ENCODE measurements around the gene LRFN5. TPM values are rescaled to one million over a fixed set of nuclear protein-coding genes. Genes with fewer than 3 reads are reported as not detected.
"Not testable (repeated sequence)": the region's sequence is repeated elsewhere in the genome, so short reads cannot be mapped to it uniquely, and the experiment has no call there.

Gene LRFN5
- total RNA-seq, 1 experiment from 2014 or later, result not detected

GRCh38 chr14:41905394-41905964 is 298.8 kb downstream of the LRFN5 start:
- H3K27me3 ChIP-seq, result no peaks in the 10 kb centered on the region
- no peak for DNase-seq
- H3K9me3 ChIP-seq, result no peaks in the 10 kb centered on the region
- H3K36me3 ChIP-seq, result no peaks in the 10 kb centered on the region
- no peak overlapping the region for H3K4me3 ChIP-seq

GRCh38 chr14:41911155-41911554 is 304.5 kb downstream of the LRFN5 start:
- H3K9me3 ChIP-seq, H3K27me3 ChIP-seq, H3K36me3 ChIP-seq, H3K4me3 ChIP-seq, DNase-seq: not testable (repeated sequence)

GRCh38 chr14:41913398-41913797 is 306.7 kb downstream of the LRFN5 start:
- no peaks in the 10 kb centered on the region for H3K36me3 ChIP-seq
- DNase-seq, result no peak
- no peak overlapping the region for H3K4me3 ChIP-seq
- no peaks in the 10 kb centered on the region for H3K9me3 ChIP-seq
- H3K27me3 ChIP-seq, result no peaks in the 10 kb centered on the region

GRCh38 chr14:41915732-41916131 is 309.1 kb downstream of the LRFN5 start:
- no peaks in the 10 kb centered on the region for H3K27me3 ChIP-seq
- H3K4me3 ChIP-seq, result no peak overlapping the region
- no peaks in the 10 kb centered on the region for H3K36me3 ChIP-seq
- DNase-seq, result no peak
- no peaks in the 10 kb centered on the region for H3K9me3 ChIP-seq

GRCh38 chr14:41916313-41916712 is 309.6 kb downstream of the LRFN5 start:
- Histone ChIP-seq H3K27me3 (no peaks in the 10 kb centered on the region), H3K9me3 (no peaks in the 10 kb centered on the region), H3K36me3 (no peaks in the 10 kb centered on the region), H3K4me3 (no peak overlapping the region)
- DNase-seq, result no peak

GRCh38 chr14:41925409-41925808 is 318.7 kb downstream of the LRFN5 start:
- H3K36me3 ChIP-seq, result no peaks in the 10 kb centered on the region
- no peak for DNase-seq

GRCh38 chr14:41950428-41951151 is 343.9 kb downstream of the LRFN5 start:
- no peak overlapping the region for H3K4me3 ChIP-seq
- H3K9me3 ChIP-seq, result no peaks in the 10 kb centered on the region
- no peaks in the 10 kb centered on the region for H3K36me3 ChIP-seq
- H3K27me3 ChIP-seq, result no peaks in the 10 kb centered on the region
- no peak for DNase-seq

More at GRCh38 chr14:41925409-41925808, 318.7 kb downstream of the LRFN5 start:
- Histone ChIP-seq H3K27me3 (no peaks in the 10 kb centered on the region), H3K9me3 (no peaks in the 10 kb centered on the region), H3K4me3 (no peak overlapping the region)

Measured in MG63 (cell line).